OCI-M2 (cell line): ENCODE data around the gene MBD6.
"Not testable (repeated sequence)": the region's sequence is repeated elsewhere in the genome, so short reads cannot be mapped to it uniquely, and the experiment has no call there.

Source experiments
- DNase-seq: peaks from one replicate; lab custom pipeline; 2025; ENCODE audit not compliant: unreplicated experiment; lab: John Stamatoyannopoulos, UW

MBD6 gene

DNA sequence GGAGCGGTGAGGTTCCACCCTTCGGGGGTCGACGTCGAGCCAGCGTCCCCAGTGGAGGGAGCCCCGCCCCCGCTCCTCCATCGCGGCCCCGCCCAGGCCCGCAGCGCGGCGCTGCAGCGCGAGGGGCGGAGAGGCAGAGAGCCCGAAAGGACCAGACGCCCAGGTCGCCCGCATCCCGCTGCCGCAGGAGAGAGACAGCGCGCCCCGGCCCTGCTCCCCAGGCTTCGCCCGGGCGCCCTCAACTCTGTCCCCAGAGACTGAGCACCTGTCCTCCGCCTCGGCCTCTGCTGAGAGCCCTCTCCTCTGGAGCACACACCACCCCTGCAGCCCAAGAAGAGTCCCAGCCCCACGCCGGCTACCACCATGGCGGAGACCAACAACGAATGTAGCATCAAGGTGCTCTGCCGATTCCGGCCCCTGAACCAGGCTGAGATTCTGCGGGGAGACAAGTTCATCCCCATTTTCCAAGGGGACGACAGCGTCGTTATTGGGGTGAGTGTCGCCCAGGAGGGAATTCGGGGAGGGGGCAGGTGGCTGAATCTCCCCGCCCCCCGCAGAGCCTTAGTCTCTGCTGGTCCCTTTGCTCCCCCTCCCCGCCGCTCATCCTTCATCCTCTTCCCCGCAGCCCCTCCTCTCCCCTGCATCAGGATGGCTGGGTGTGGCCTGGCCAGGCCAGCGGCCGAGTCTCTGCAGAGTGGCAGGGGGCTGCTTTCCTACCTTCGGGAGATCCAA is 27.5 kb downstream of the MBD6 start, which contains the start of gene KIF5A:
Gene KIF5A (plus strand): TSS at position 136 of the 732 bp plus-strand sequence. CDS start 228 bp downstream, at position 364.
- no peak for DNase-seq

GRCh38 chr12:57550641-57551549 is 28.3 kb downstream of the MBD6 start:
- DNase-seq = no peak

DNA sequence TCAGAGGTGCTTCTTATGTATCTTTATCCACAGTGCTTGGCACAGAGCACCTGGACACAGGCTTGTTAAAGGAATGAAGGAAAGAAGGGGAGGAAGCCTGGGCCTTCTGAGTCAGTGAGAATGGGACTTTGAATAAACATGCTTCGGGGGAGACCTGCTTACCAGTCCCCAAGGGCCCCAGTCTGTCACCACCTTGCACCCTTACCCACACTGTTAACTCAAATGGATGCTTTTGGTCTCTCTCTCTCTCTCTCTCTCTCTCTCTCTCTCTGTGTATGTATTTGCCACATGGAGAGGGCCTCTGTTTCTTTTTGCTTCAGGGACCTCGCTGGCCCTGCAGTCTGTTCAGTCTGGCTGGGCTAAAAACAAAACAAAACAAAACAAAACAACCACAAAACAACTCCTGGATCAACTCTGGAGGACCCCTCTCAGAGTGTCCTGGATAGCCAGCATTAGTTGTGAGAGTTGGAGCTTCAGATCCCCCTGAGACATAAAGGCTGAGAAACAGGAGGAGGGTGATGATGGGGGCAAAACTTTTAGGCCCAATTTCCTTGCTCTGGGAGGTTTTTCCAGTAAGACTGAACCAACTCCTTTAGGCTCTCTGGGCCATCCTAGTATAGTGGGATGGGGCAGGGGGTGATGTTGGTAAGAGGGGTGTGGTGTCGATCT is 29.1 kb downstream of the MBD6 start:
- DNase-seq = no peak

DNA sequence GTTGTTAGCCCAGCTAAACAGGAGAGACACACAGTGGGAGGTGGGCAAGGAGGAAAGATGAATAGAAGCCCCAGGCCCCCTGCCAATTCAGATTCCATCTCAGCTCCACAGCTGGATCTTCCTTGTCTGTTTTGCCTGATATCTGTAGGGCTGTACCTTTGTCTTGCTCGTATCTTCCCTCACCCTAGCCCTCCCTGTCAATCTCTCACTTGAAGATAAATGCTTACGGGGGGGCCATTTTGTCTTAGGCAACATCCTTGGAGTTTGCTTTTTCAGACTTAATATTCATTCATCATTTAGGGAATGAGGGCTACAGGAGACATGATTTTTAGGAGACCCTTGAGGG is 29.7 kb downstream of the MBD6 start:
- peak; percentile 25 for DNase-seq

DNA sequence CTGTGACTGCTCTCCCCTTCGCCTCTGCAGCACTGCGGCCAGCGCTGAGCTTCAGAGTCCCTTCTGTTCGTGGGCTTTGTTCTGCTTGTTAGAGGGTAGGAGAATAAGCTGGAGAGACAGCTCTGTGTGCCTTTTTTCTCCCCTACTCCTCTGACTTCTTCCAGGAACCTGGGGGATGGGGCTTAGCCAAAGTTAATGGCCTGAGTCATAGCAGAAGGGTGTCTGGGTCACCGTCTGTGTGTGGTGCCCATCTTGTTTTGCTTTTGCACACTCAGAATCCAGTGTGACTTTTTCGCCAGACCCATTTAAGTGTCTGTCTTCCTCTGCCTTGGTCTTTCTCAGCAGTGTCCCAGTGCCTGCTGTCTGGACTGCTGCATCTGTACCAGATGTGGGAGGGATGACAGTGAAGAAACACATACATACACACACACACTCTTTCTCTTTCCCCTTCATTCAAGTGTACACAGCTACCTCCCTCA is 30.2 kb downstream of the MBD6 start:
- DNase-seq = no peak

DNA sequence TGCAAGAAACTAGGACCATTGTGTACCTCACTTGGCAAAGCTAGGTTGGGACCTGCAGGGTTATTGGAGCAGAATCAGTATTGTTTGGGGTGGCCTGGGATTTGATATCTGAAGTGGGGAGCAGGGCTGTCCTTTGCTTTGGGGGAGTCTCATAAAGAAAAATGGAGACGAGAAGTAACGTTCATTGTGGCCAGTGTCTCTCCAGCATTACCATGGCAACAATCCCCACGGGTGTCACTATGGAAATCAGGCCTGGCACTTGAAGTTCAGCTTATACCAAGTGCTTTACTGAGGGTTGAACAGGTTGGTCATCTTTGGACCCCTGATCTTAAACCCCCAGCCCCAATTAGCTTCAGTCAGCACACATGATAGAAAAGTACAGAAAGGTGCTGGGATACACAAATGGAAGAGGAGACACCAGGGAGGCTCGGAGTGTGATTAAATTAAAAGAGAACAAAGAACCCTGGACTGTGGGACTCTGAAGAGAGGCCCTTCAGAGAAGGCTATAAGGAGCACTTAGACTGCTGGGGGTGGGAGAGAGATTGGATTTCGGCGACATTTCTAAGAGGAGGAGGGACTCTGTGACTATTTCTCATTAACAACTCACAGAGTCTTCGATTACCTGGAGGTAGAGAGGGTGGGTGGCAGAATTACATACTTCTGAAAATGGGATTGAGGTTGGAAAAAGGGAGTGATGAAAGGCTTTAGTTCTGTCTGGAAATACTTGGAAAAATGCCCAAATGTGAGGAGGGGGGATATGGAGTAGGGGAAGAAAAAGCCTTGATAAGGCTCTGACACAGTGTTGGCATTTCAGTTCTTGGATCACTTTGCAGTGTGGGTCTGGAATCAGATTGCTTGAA is 30.9 kb downstream of the MBD6 start:
- no peak for DNase-seq

- no peak for DNase-seq
Observed at GRCh38 chr12:57554453-57554852, 31.8 kb downstream of the MBD6 start.

- no peak for DNase-seq
Observed at GRCh38 chr12:57554897-57555296, 32.3 kb downstream of the MBD6 start.

DNA sequence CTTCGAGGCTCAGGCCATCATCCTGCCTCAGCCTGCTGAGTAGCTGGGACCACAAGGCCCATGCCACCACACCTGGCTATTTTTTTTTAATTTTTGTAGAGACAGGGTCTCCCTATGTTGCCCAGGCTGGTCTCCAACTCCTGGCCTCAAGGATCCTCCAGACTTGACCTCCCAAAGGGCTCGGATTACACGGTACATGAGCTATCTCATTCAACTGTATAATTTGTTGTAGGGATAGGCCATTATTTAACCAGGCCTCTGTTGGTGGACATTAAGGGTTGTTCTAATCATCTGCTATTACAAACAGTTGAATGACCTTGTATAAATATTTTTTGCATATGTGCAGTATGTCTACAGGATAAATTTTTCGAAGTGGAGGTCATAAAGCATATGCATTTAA is 36.2 kb downstream of the MBD6 start:
- DNase-seq = no peak

DNA sequence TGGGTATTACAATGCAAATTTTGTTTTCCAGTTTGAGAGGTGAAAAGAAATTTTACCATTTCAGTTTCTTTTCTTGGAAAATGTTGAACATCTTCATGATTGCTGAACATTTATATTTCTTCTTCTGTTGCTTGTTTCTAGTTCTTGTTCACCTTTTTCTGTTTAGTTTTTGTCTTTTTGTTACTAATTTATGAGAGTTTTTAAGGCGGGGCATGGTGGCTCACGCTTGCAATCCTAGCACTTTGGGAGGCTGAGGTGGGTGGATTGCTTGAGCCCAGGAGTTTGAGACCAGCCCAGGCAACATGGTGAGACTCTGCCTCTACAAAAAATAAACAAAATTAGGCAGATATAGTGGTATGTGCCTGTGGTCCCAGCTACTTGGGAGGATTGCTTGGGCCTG is 37.9 kb downstream of the MBD6 start:
- no peak for DNase-seq

DNA sequence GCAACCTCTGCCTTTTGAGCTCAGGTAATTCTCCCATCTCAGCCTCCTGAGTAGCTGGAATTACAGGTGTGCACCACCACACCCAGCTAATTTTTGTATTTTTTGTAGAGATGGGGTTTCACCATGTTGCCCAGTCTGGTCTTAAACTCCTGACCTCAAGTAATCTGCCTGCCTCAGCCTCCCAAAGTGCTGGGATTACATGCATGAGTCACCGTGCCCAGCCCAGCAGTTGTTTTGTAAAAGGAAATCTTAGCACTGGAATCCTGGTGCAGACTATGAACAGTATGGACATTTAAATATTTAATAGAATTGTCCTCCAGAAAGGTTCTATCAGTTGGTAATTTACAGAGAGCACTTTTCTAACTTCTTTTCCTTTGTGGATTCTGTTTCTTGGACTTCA is 38.5 kb downstream of the MBD6 start:
- DNase-seq = not testable (repeated sequence)

DNA sequence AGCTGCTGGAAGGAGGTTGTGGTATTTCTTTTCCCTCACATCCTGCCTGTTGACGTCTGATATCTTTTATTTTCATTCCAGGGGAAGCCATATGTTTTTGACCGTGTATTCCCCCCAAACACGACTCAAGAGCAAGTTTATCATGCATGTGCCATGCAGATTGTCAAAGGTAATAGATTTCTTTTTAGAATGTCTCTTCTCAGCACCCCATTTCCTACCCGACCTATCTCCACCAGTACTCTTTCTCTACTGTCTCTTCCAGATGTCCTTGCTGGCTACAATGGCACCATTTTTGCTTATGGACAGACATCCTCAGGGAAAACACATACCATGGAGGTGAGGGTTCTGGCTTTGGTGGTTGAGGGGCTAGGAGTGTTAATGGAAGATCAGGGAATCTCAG is 40.7 kb downstream of the MBD6 start:
- DNase-seq = no peak

DNA sequence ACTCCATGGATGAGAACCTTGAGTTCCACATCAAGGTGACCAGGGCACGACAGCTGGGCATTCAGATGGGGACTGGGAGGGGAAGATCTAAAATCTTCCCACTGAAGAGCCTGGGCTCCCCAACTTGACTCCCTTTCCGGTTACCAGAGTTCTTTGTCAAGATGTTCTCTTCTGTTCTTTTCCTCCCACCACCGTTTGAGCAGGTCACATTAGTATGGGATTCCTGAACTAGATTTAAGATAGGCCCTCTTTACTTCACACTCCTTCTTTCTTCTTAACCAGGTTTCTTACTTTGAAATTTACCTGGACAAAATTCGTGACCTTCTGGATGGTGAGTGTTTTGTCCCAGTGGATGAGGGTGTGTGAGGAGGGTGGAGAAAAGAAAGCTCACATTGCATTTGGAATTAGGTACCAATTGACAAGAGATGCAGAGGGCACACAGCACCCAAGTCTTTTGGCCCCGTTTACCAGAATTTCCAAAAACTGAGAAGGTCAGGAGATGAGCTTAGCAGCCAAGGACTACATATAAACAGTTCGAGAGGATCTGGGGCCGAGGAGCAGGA is 41.6 kb downstream of the MBD6 start:
- DNase-seq = no peak

GRCh38 chr12:57568838-57569237 is 46.2 kb downstream of the MBD6 start:
- no peak for DNase-seq

- DNase-seq = no peak
Observed at GRCh38 chr12:57569858-57570257, 47.2 kb downstream of the MBD6 start.

GRCh38 chr12:57570438-57570837 is 47.8 kb downstream of the MBD6 start:
- DNase-seq = not testable (repeated sequence)

- DNase-seq = no peak
Observed at GRCh38 chr12:57571926-57572762, 49.5 kb downstream of the MBD6 start.

GRCh38 chr12:57574795-57575194 is 52.2 kb downstream of the MBD6 start:
- no peak for DNase-seq
